GM12865 (cell line): ENCODE results near the gene PDP2.

ENCODE experiments used
- DNase-seq: peaks from one replicate; pipeline ENCODE4 v3.0.0; 2010; ENCODE audit warnings: low read depth
- H3K4me3 ChIP-seq: 2 replicates; pipeline ENCODE4 v1.5.1; 2011; ENCODE audit warnings: mild to moderate bottlenecking, low read depth, low read length, control low read depth
- TF ChIP-seq, protein P1 (sequence below): IDR thresholded peaks from 2 replicates; pipeline ENCODE4 v1.5.1; 2011; ENCODE audit warnings: low read length, control low read depth, low read depth, inconsistent platforms; ENCODE audit not compliant: insufficient read depth; ENCODE audit errors: missing control alignments

PDP2 gene

DNA sequence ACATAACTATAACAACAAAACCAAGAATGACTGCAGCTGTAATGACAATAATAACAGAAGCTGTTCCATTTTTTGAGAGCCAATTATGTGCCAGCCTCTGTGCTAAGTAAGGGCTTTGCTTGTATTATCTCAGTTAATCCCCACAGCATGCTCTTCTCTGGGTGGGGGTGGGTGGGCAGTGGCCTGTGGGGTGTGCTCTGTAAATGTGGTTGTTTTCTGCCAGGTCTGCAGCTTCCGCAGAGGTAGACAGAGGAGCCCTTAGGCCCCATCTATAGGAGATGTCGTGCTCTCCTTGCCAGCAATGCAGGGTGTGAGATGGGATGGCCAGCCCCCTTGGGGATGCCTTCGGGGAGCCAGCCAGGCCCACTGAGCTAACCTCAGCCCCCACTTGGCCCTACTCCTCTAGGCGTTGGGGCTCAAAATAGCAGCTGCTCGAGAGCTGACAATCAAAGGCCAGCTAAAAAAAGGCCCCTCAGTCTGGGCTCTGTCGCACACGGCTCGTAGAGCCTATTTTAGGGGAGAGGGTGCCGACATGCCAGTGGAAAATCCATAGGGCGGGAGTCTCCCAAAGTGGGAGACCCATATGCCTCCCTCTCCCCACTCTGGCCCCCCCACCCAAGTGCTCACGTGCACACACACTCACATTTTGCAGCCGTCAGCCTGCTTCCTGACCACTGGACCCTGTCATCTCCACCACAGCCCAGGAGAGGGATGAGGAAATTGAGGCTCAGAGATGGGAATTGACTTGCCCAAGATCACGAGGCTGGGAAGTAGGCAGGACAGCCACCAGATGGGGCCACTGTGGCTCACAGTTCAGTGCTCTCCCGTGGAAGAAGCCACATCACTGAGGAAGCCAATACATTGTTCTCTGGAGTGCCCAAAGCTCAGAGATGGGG, 22.6 kb downstream of the PDP2 start:
- no peak for DNase-seq
- TF ChIP-seq, protein P1, sequence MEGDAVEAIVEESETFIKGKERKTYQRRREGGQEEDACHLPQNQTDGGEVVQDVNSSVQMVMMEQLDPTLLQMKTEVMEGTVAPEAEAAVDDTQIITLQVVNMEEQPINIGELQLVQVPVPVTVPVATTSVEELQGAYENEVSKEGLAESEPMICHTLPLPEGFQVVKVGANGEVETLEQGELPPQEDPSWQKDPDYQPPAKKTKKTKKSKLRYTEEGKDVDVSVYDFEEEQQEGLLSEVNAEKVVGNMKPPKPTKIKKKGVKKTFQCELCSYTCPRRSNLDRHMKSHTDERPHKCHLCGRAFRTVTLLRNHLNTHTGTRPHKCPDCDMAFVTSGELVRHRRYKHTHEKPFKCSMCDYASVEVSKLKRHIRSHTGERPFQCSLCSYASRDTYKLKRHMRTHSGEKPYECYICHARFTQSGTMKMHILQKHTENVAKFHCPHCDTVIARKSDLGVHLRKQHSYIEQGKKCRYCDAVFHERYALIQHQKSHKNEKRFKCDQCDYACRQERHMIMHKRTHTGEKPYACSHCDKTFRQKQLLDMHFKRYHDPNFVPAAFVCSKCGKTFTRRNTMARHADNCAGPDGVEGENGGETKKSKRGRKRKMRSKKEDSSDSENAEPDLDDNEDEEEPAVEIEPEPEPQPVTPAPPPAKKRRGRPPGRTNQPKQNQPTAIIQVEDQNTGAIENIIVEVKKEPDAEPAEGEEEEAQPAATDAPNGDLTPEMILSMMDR = no peak

DNA sequence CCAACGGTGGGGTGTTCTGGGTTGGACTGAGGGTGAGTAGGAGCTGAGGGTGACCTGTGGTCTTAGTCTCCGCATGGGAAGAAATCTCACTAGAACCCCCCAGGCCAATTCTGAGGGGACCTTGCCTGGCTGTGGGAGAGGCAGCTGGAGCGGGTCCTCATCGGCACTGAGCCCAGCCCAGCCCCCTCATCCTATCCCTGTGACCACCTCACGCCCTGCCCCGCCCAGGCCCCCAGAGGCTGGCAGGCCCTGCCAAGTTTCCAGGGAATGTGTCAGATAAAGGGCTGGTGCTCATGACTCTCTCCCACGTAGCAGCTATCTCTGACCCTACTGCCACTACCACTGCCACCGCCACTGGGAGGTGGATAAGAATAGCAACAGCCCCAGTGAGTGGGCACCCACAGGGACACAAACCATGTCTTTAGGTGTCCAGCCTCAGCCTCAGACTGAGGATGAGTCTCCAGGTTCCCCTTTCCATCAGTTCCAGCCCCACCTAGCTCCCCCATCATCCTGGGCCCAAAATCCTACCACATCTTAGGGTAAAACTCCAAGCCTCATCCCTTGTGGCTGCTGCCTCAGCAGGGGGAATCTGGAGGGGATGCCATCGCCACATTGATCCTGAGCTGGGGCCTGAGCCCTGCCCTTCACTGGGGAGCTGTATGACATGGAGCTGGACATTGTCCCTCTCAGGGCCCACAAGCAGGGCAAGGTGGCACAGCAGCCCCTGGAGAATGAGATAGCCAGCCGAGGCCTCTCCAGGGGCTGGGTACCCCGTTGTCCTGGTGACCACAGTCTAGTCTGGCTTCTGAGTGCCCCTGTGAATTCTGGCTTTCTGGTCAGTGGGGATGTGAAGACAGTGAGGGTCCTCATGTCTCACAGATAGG, 23.5 kb downstream of the PDP2 start:
- TF ChIP-seq, protein P1 = no peak
- no peak for DNase-seq
- H3K4me3 ChIP-seq = no peak overlapping the region

More for the DNA sequence above, 22.6 kb downstream of the PDP2 start:
- no peak overlapping the region for H3K4me3 ChIP-seq

DNA sequence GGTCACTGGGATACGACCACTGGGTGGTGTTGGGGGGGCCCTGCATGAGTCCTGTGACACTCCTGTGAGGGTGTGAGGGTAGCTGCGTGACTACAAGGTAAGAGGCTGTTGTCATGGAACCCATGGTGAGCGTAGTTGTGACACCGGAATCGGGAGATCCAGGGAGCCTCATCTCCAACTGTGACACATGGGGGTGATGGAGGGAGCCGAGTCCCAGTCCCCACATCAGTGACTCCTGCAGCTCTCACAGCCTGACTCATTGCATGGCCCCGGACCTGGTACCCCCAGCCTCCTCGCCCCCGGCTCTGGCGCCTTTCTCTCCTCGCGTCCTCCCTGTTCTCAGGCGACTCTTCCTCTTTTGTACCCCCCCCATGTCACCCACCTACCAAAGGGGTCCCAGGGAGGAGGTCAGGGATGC, 24.1 kb downstream of the PDP2 start:
- H3K4me3 ChIP-seq = no peak overlapping the region
- no peak for DNase-seq
- TF ChIP-seq, protein P1 = no peak

DNA sequence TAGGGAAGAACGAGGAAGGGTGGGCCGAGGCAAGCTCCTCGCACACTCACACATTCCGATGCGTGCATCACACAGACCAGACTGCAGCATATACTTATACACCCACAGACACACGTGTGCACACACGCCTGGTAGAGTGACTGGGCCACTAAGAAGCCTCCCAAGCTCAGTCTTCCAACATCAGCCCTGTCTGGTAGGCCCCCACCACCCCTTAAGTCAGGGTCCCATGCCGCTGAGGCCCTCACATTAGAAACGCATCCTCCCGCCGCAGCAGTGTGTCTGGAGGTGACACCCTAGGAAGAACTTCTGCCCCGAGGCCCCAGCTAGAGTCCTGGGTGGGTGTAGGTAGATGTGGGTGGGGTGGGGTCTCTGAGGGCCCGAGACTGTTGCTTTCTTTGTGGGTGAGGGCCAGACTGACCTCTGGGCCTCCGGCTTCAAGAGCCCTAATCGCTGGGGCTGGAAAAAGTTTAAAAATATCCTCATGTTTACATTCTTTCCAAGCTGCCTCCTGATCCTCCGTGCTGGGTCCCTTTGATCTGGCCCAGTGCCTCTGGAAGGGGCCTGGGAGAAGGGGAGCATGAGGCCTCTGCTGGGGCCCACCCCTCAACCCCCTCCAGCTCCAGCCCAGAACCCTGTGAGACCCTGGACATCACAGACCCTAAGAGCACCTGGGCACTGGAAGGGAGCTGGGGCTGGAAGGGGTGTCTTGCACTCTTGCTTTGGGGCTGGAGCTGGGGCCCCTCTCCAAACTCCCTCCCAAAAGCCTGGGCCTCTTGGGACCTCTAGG, 24.7 kb downstream of the PDP2 start:
- TF ChIP-seq, protein P1 = no peak
- no peak for DNase-seq
- H3K4me3 ChIP-seq = no peak overlapping the region

DNA sequence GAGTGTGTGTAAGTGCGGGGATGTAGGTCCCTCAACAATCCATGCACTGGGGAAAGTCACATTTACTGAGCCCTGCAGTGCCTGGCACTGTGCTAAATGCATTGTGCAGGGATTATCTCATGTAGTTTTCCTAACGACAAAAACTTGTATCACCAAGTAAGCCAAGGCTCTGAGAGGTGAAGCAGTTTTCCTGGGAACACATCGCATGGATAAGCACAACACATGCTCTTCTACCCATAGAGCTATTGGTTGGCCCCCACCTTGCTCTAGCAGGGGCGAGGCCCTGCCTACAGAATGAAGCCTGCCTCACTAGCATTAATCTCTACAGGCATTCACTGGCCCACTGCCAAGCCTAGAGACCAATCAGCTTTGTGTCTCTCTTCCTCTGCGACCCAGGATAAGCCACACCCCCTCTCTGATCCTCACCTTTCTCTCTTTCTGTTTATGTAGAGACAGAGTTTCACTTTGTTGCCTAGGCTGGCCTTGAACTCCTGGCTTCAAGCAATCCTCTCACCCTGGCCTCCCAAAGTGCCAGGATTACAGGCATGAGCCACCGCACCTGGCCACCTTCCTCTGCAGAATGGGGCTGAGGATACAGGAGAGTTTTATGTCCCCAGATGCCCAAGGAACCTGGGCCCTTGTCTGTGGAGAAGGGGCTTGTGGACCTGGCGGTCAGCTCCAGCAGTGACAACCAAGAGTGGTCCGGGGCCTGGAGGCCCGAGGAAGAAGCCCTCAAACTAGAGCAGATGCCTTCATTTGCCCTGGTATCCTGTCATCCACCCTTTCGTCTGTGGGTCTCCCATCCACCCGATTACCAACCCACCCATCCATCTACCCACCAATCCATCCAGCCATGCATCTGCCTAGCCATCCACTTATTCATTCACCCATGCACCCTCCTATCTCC, 25.6 kb downstream of the PDP2 start:
- H3K4me3 ChIP-seq = no peak overlapping the region
- peak; percentile 55 for DNase-seq
- TF ChIP-seq, protein P1 = no peak
